MM.1S (cell line): ENCODE measurements around the gene RNF208.

ENCODE experiments used
- DNase-seq: peaks from one replicate; pipeline ENCODE4 v3.0.0-alpha.2; 2015
- H2AFZ ChIP-seq: fragments of 300-600 bp; sonication (generic); 2 replicates; pipeline ENCODE4 v1.6.0; 2016; ENCODE audit warnings: antibody characterized with exemption, low read length
- H3F3A ChIP-seq: fragments of 300-600 bp; sonication (generic); 2 replicates; pipeline ENCODE4 v1.6.1; 2016; ENCODE audit warnings: mild to moderate bottlenecking, antibody characterized with exemption, low read length, moderate library complexity, mixed read lengths; ENCODE audit not compliant: insufficient read depth
- H3K27ac ChIP-seq: fragments of 300-600 bp; sonication (generic); 2 replicates; pipeline ENCODE4 v1.5.1; 2016; ENCODE audit warnings: mild to moderate bottlenecking, low read length
- H3K27me3 ChIP-seq: fragments of 300-600 bp; sonication (generic); replicated peaks from 2 replicates; pipeline ENCODE4 v1.6.0; 2016; ENCODE audit warnings: low read length; ENCODE audit not compliant: insufficient read depth
- H3K36me3 ChIP-seq: fragments of 300-600 bp; sonication (generic); replicated peaks from 2 replicates; pipeline ENCODE4 v1.6.1; 2016; ENCODE audit warnings: mild to moderate bottlenecking, low read length, mixed read lengths; ENCODE audit not compliant: insufficient read depth
- H3K4me1 ChIP-seq: fragments of 300-600 bp; sonication (generic); 2 replicates; pipeline ENCODE4 v1.6.1; 2016; ENCODE audit warnings: low read length, mixed read lengths
- H3K4me2 ChIP-seq: fragments of 300-600 bp; sonication (generic); 2 replicates; pipeline ENCODE4 v1.6.0; 2016; ENCODE audit warnings: low read depth, low read length
- H3K4me3 ChIP-seq: fragments of 300-600 bp; sonication (generic); 2 replicates; pipeline ENCODE4 v1.5.1; 2016; ENCODE audit warnings: low read length, mixed read lengths
- H3K79me2 ChIP-seq: fragments of 300-600 bp; sonication (generic); 2 replicates; pipeline ENCODE4 v1.6.1; 2016; ENCODE audit warnings: mixed run types, low read length, mixed read lengths
- H3K9ac ChIP-seq: fragments of 300-600 bp; sonication (generic); 2 replicates; pipeline ENCODE4 v1.6.1; 2016; ENCODE audit warnings: low read length, mixed read lengths
- H3K9me2 ChIP-seq: fragments of 300-600 bp; sonication (generic); replicated peaks from 2 replicates; pipeline ENCODE4 v1.6.1; 2016; ENCODE audit warnings: mild to moderate bottlenecking, low read length, mixed read lengths; ENCODE audit not compliant: insufficient read depth
- H3K9me3 ChIP-seq: fragments of 300-600 bp; sonication (generic); replicated peaks from 2 replicates; pipeline ENCODE4 v1.6.1; 2016; ENCODE audit warnings: mild to moderate bottlenecking, low read length, mixed read lengths; ENCODE audit not compliant: insufficient read depth
- H4K20me1 ChIP-seq: fragments of 300-600 bp; sonication (generic); 2 replicates; pipeline ENCODE4 v1.6.1; 2016; ENCODE audit warnings: mild to moderate bottlenecking, low read length, moderate library complexity, mixed read lengths; ENCODE audit not compliant: insufficient read depth
- EZH2 ChIP-seq: fragments of 300-600 bp; sonication (generic); optimal IDR thresholded peaks from 2 replicates; pipeline ENCODE3; 2017; ENCODE audit warnings: low read depth, mild to moderate bottlenecking, antibody characterized with exemption, low read length, mixed read lengths
- EZH2phosphoT487 ChIP-seq: fragments of 300-600 bp; sonication (generic); IDR thresholded peaks from 2 replicates; pipeline ENCODE4 v1.6.1; 2018; ENCODE audit warnings: antibody characterized with exemption, low read length
- TF ChIP-seq, protein P1 (sequence below): fragments of 300-600 bp; sonication (generic); IDR thresholded peaks from 2 replicates; pipeline ENCODE4 v1.5.1; 2016; ENCODE audit warnings: antibody characterized with exemption, low read length, mixed read lengths

RNF208 gene

DNA sequence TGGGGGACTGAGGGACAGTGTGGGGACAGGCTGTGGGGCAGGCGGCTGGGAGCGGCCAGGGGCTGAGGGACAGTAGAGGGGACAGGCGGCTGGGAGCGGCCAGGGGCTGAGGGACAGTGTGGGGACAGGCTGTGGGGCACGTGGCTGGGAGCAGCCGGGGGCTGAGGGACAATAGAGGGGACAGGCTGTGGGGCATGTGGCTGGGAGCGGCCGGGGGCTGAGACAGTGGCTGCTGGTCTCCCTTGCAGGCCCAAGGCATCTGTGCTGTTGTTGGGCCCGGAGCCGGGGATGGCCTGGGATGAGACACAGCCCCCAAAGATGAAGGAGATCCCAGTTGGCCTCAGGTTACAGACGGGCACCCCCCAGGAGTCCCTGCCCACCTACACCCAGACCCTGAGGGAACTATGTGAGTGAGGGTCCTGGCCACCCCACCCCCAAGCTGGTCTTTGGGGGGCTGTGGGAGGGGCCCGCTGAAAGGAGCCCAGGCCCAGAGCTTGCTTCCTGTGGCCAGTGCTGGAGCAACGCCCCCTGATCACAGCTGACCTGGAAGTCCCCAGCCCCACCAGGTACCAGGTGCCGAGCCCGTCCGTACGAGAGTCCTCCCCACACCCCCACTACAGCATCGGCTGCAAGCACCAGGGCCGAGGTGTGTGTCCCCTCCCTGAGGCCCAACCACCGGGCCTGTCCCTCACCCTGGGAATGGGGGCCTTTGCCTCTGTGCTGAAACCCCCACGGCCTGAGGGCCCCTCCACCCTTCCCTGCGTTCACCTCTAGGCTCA lies 29.6 kb upstream of the RNF208 start:
- peaks cover 8% of the 10 kb centered on the region for H3F3A ChIP-seq
- H2AFZ ChIP-seq, result no peak overlapping the region
- no peak overlapping the region for H3K4me3 ChIP-seq
- no peaks in the 10 kb centered on the region for H4K20me1 ChIP-seq
- H3K9me2 ChIP-seq, result no peaks in the 10 kb centered on the region
- H3K79me2 ChIP-seq, result peaks cover 14% of the 10 kb centered on the region
- no peaks in the 10 kb centered on the region for H3K9me3 ChIP-seq
- TF ChIP-seq EZH2 (no peak), EZH2phosphoT487 (no peak)
- TF ChIP-seq, protein P1, sequence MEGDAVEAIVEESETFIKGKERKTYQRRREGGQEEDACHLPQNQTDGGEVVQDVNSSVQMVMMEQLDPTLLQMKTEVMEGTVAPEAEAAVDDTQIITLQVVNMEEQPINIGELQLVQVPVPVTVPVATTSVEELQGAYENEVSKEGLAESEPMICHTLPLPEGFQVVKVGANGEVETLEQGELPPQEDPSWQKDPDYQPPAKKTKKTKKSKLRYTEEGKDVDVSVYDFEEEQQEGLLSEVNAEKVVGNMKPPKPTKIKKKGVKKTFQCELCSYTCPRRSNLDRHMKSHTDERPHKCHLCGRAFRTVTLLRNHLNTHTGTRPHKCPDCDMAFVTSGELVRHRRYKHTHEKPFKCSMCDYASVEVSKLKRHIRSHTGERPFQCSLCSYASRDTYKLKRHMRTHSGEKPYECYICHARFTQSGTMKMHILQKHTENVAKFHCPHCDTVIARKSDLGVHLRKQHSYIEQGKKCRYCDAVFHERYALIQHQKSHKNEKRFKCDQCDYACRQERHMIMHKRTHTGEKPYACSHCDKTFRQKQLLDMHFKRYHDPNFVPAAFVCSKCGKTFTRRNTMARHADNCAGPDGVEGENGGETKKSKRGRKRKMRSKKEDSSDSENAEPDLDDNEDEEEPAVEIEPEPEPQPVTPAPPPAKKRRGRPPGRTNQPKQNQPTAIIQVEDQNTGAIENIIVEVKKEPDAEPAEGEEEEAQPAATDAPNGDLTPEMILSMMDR, result no peak
- no peak overlapping the region for H3K4me2 ChIP-seq
- no peaks in the 10 kb centered on the region for H3K36me3 ChIP-seq
- no peak overlapping the region for H3K9ac ChIP-seq
- DNase-seq, result no peak
- no peak overlapping the region for H3K27ac ChIP-seq
- H3K4me1 ChIP-seq, result peaks cover 10% of the 10 kb centered on the region; the same call in 1 of the 2 replicates
- no peaks in the 10 kb centered on the region for H3K27me3 ChIP-seq

DNA sequence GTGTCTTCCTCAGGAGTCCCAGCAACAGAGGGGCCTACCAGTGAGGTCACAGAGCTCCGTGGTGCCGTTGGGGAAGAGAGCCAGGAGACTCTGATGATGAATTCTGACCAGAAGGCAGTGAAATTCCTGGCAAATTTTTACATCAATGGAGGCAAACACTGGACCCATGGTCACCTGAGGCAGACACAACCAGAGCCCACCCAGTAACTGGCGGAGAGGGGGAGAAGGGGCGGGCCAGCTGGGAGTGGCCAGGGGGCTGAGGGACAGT lies 29.1 kb upstream of the RNF208 start, which contains the start of gene STPG3:
Gene STPG3, plus strand, starts transcription at position 93 of the 268 bp plus-strand sequence. Its CDS starts 1 bp downstream, at position 94.
- H3K9me3 ChIP-seq, result no peaks in the 10 kb centered on the region
- peaks cover 6% of the 10 kb centered on the region; the same call in 1 of the 2 replicates for H3K4me1 ChIP-seq
- peaks cover 8% of the 10 kb centered on the region for H3K79me2 ChIP-seq
- H3K36me3 ChIP-seq, result no peaks in the 10 kb centered on the region
- TF ChIP-seq, protein P1, result no peak
- TF ChIP-seq EZH2, result no peak
- no peak for TF ChIP-seq EZH2phosphoT487
- no peaks in the 10 kb centered on the region for H4K20me1 ChIP-seq
- no peak for DNase-seq
- H3K4me2 ChIP-seq, result no peak within 1 kb of the TSS
- no peak within 1 kb of the TSS for H3K27ac ChIP-seq
- no peaks in the 10 kb centered on the region for H3K9me2 ChIP-seq
- H3K27me3 ChIP-seq, result no peaks in the 10 kb centered on the region
- H3F3A ChIP-seq, result peaks cover 8% of the 10 kb centered on the region
- H3K4me3 ChIP-seq, result no peak within 1 kb of the TSS
- no peak within 1 kb of the TSS for H3K9ac ChIP-seq
- no peak within 1 kb of the TSS for H2AFZ ChIP-seq

DNA sequence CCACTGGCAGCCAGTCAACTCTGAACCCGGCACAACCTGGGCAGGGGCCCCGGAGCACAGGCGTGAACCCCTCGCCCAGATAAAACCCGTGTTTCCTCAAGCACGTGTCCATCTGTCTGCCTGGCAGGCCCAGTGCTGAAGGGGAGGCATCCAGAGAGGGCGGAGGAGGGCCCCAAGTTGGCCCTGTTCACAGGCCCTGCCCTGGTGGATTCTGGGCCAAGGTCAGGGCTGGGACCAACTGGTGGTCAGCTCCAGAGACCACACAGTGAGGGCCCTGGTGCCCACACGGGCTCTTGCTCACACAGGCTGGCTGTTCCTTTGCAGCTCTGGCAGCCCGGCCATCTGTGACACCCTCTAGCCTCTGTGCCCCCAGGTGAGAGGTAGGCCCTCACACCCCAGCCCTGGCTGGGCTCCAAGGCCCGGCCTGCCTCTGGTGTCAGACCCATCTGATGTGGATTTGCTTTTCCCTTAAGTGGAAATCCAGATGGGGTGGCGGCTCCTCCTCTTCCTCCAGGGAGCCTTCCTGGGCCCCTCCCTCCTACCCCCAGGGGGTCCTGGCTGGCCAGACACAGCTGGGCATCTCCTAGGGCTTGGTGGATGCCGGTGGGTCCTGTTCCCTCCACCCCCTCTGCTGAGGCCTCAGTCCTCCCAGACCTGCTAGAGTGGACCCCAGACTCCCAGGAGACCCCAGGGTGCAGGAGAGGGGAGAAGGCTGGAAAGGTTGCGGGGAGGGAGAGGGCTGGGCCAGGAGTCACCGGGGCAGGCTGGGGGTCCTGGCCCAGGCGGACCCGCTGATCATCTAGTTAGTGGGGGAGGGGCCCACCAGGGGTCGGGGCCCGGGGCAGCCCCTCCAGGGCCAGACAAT lies 28.5 kb upstream of the RNF208 start:
- Histone ChIP-seq H4K20me1 (no peaks in the 10 kb centered on the region), H3K9me2 (no peaks in the 10 kb centered on the region), H3K4me2 (no peak overlapping the region), H3K27me3 (no peaks in the 10 kb centered on the region), H3K79me2 (peaks cover 3% of the 10 kb centered on the region), H3F3A (peaks cover 3% of the 10 kb centered on the region; the same call in 1 of the 2 replicates), H3K27ac (no peak overlapping the region), H2AFZ (no peak overlapping the region), H3K36me3 (no peaks in the 10 kb centered on the region), H3K9ac (no peak overlapping the region), H3K4me1 (peaks cover 4% of the 10 kb centered on the region; the same call in 1 of the 2 replicates), H3K4me3 (no peak overlapping the region), H3K9me3 (no peaks in the 10 kb centered on the region)
- DNase-seq, result no peak
- TF ChIP-seq EZH2phosphoT487 (no peak), EZH2 (no peak)
- TF ChIP-seq, protein P1, result no peak
